ENCODE data around the gene DRC7.

The DRC7 gene

GRCh38 chr16:57749856-57750452 lies 55.3 kb downstream of the DRC7 start:
- DNase-seq (ENCODE audit: low spot score), result no peak

GRCh38 chr16:57750796-57751538 lies 56.4 kb downstream of the DRC7 start:
- DNase-seq (ENCODE audit: low spot score), result no peak

- no peak for DNase-seq (ENCODE audit: low spot score)
These were observed 57.1 kb downstream of the DRC7 start for GRCh38 chr16:57751539-57752202.

GRCh38 chr16:57752203-57752580 lies 57.6 kb downstream of the DRC7 start:
- DNase-seq (ENCODE audit: low spot score), result no peak

- no peak for DNase-seq (ENCODE audit: low spot score)
These were observed 58.2 kb downstream of the DRC7 start for GRCh38 chr16:57752581-57753447.

GRCh38 chr16:57753448-57754353 lies 59.1 kb downstream of the DRC7 start:
- no peak for DNase-seq (ENCODE audit: low spot score)

GRCh38 chr16:57754354-57755060 lies 59.9 kb downstream of the DRC7 start:
- no peak for DNase-seq (ENCODE audit: low spot score)

- no peak for DNase-seq (ENCODE audit: low spot score)
These were observed 60.6 kb downstream of the DRC7 start for GRCh38 chr16:57755061-57755684.

- DNase-seq (ENCODE audit: low spot score), result no peak
These were observed 61.3 kb downstream of the DRC7 start for GRCh38 chr16:57755726-57756423.

GRCh38 chr16:57756424-57757325 lies 62.1 kb downstream of the DRC7 start:
- no peak for DNase-seq (ENCODE audit: low spot score)

- DNase-seq (ENCODE audit: low spot score), result peak; percentile 66
These were observed 62.8 kb downstream of the DRC7 start for GRCh38 chr16:57757326-57757786.

GRCh38 chr16:57757883-57758282 lies 63.3 kb downstream of the DRC7 start:
- no peak for DNase-seq (ENCODE audit: low spot score)

- no peak for DNase-seq (ENCODE audit: low spot score)
These were observed 63.9 kb downstream of the DRC7 start for GRCh38 chr16:57758331-57759117.

- no peak for DNase-seq (ENCODE audit: low spot score)
These were observed 64.5 kb downstream of the DRC7 start for GRCh38 chr16:57759131-57759530.

- DNase-seq (ENCODE audit: low spot score), result no peak
These were observed 65.1 kb downstream of the DRC7 start for GRCh38 chr16:57759541-57760356.

GRCh38 chr16:57760357-57761160 lies 66.0 kb downstream of the DRC7 start:
- no peak for DNase-seq (ENCODE audit: low spot score)

Measured in putamen (tissue), 1 donor.